ENCODE measurements around the gene STK32B.

DNA sequence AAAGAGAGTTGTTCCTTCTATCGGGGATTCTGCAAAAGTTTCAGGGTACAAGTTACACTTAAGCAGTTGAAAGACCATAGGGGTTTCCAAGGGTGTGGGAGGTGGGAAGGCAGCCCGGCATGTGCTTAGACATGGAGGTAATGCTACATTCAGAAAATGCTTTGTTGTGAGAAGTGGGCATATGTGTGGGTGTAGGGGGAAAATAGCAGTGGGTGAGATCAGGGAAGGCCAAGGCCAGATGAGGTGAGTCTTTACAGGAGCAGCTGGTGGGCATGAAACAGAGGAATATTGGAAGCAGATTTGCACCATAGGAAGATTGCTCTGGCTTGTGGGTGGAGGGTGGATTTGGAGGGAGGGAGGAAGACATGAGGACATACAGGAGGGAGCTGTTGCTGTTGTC is 40.3 kb upstream of the STK32B start:
- no peak for TF ChIP-seq POLR2A (IDR thresholded peaks at IDR 0.05)
- TF ChIP-seq, protein P1, sequence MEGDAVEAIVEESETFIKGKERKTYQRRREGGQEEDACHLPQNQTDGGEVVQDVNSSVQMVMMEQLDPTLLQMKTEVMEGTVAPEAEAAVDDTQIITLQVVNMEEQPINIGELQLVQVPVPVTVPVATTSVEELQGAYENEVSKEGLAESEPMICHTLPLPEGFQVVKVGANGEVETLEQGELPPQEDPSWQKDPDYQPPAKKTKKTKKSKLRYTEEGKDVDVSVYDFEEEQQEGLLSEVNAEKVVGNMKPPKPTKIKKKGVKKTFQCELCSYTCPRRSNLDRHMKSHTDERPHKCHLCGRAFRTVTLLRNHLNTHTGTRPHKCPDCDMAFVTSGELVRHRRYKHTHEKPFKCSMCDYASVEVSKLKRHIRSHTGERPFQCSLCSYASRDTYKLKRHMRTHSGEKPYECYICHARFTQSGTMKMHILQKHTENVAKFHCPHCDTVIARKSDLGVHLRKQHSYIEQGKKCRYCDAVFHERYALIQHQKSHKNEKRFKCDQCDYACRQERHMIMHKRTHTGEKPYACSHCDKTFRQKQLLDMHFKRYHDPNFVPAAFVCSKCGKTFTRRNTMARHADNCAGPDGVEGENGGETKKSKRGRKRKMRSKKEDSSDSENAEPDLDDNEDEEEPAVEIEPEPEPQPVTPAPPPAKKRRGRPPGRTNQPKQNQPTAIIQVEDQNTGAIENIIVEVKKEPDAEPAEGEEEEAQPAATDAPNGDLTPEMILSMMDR (IDR thresholded peaks at IDR 0.05 in 8 of 11, conservative IDR thresholded peaks at IDR 0.05 in 3 of 11), result no peak
- no peak for TF ChIP-seq POLR2AphosphoS5 (IDR thresholded peaks at IDR 0.05)

All from spleen (tissue), 7 donors.